OCI-LY1 (cell line): Measurements from ENCODE around the gene DENND5A.

Experiments used
- H2AFZ ChIP-seq: fragments of 200-600 bp; sonication (generic), shearing (Covaris generic); 2 replicates; pipeline ENCODE4 v1.6.0; 2014; ENCODE audit warnings: antibody characterized with exemption, mild to moderate bottlenecking, low read length
- H3F3A ChIP-seq: fragments of 200-600 bp; sonication (generic), shearing (Covaris generic); 2 replicates; pipeline ENCODE4 v1.6.0; 2014; ENCODE audit warnings: mild to moderate bottlenecking, antibody characterized with exemption, low read length, moderate library complexity; ENCODE audit not compliant: insufficient read depth
- H3K27ac ChIP-seq: fragments of 200-600 bp; sonication (generic); 2 replicates; pipeline ENCODE4 v1.5.1; 2014; ENCODE audit warnings: low read length, mixed run types, mild to moderate bottlenecking, low read depth; ENCODE audit not compliant: poor library complexity, severe bottlenecking
- H3K27me3 ChIP-seq: fragments of 200-600 bp; sonication (generic); 2 replicates; pipeline ENCODE4 v1.6.0; 2014; ENCODE audit warnings: antibody characterized with exemption, mild to moderate bottlenecking, low read length, moderate library complexity; ENCODE audit not compliant: insufficient read depth
- H3K36me3 ChIP-seq: fragments of 200-600 bp; sonication (generic); 2 replicates; pipeline ENCODE4 v1.6.1; 2014; ENCODE audit warnings: mild to moderate bottlenecking, antibody characterized with exemption, low read length, moderate library complexity, mixed read lengths; ENCODE audit not compliant: insufficient read depth
- H3K4me1 ChIP-seq: fragments of 200-600 bp; sonication (generic); 2 replicates; pipeline ENCODE4 v1.5.1; 2014; ENCODE audit warnings: mild to moderate bottlenecking, low read length, moderate library complexity; ENCODE audit not compliant: insufficient read depth, severe bottlenecking
- H3K4me2 ChIP-seq: fragments of 200-600 bp; sonication (generic), shearing (Covaris generic); 2 replicates; pipeline ENCODE4 v1.6.1; 2014; ENCODE audit warnings: low read length
- H3K4me3 ChIP-seq: fragments of 200-600 bp; sonication (generic); 2 replicates; pipeline ENCODE4 v1.5.1; 2014; ENCODE audit warnings: low read length, low read depth, mild to moderate bottlenecking, mixed read lengths; ENCODE audit not compliant: poor library complexity, severe bottlenecking
- H3K79me2 ChIP-seq: fragments of 200-600 bp; shearing (Covaris generic); 2 replicates; pipeline ENCODE4 v1.6.1; 2016; ENCODE audit warnings: mixed run types, low read length, mixed read lengths; ENCODE audit not compliant: insufficient read depth
- H3K9ac ChIP-seq: fragments of 200-600 bp; sonication (generic), shearing (Covaris generic); 2 replicates; pipeline ENCODE4 v1.6.1; 2014; ENCODE audit warnings: mild to moderate bottlenecking, low read length, mixed read lengths
- H3K9me2 ChIP-seq: fragments of 200-600 bp; sonication (generic), shearing (Covaris generic); 2 replicates; pipeline ENCODE4 v1.6.1; 2014; ENCODE audit warnings: low read depth, mild to moderate bottlenecking, low read length, mixed read lengths
- H3K9me3 ChIP-seq: fragments of 200-600 bp; shearing (Covaris generic); 2 replicates; pipeline ENCODE4 v1.6.1; 2014; ENCODE audit warnings: low read length, mixed read lengths
- H4K20me1 ChIP-seq: fragments of 200-600 bp; sonication (generic), shearing (Covaris generic); 2 replicates; pipeline ENCODE4 v1.6.0; 2016; ENCODE audit warnings: mild to moderate bottlenecking, low read length; ENCODE audit not compliant: insufficient read depth
- EZH2 ChIP-seq: fragments of 200-600 bp; sonication (generic), shearing (Covaris generic); IDR thresholded peaks from 2 replicates; pipeline ENCODE4 v1.8.0; 2017; ENCODE audit warnings: borderline replicate concordance, mixed run types, mild to moderate bottlenecking, antibody characterized with exemption, low read length, moderate library complexity, mixed read lengths
- TF ChIP-seq, protein P1 (sequence below): fragments of 200-600 bp; sonication (generic), shearing (Covaris generic); IDR thresholded peaks from 2 replicates; pipeline ENCODE4 v1.5.1; 2017; ENCODE audit warnings: mild to moderate bottlenecking, antibody characterized with exemption, low read length, moderate library complexity, mixed read lengths

The DENND5A gene

DNA sequence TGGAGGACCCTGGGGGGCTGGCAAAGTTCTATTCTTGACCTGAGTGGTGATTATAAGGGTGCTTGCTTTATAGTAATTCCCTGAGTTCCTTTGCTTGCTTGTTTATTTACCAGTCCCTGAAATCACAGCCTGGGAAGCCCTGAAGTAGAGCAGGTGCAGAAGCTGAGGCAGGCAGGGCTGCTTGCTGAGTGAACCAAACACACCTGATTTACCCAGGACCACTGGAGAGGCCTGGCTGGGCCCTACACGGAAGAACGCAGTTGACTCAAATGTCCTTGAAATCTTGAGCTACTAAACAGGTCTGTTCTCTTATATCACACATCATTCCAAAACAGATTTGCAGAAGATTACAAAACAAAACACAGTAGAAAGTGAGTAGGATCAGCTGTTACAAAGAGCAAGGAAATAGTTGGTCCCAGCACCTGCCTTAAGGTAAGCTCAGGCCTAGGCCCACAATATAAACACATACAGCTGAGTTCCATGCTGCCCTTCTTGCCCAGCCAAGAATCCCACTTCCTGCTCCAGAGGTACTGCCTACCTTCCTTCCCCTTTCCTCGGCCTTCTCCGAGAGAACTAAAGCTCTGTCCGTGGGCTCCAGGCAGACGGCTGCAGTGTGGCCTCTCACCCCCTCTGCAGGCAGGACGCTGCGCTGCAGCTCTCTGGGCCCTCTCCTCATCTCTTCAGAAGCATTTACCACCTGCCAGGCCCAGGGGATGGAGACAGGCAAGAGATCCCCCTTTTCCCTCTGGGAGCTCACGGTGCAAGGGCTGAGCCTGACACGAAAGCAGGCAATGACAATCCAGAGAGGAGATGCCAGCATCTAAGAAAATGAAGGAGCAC is 127.6 kb downstream of the DENND5A start:
- Histone ChIP-seq H3K36me3 (no peaks in the 10 kb centered on the region), H2AFZ (no peak overlapping the region), H3K9ac (no peak overlapping the region), H3K27ac (no peak overlapping the region), H3K4me2 (no peak overlapping the region), H3K27me3 (no peaks in the 10 kb centered on the region), H3K4me3 (no peak overlapping the region), H3F3A (no peaks in the 10 kb centered on the region), H3K9me2 (no peaks in the 10 kb centered on the region), H3K79me2 (no peaks in the 10 kb centered on the region), H3K4me1 (no peaks in the 10 kb centered on the region), H3K9me3 (no peaks in the 10 kb centered on the region), H4K20me1 (no peaks in the 10 kb centered on the region)
- TF ChIP-seq EZH2, result no peak
- TF ChIP-seq, protein P1, sequence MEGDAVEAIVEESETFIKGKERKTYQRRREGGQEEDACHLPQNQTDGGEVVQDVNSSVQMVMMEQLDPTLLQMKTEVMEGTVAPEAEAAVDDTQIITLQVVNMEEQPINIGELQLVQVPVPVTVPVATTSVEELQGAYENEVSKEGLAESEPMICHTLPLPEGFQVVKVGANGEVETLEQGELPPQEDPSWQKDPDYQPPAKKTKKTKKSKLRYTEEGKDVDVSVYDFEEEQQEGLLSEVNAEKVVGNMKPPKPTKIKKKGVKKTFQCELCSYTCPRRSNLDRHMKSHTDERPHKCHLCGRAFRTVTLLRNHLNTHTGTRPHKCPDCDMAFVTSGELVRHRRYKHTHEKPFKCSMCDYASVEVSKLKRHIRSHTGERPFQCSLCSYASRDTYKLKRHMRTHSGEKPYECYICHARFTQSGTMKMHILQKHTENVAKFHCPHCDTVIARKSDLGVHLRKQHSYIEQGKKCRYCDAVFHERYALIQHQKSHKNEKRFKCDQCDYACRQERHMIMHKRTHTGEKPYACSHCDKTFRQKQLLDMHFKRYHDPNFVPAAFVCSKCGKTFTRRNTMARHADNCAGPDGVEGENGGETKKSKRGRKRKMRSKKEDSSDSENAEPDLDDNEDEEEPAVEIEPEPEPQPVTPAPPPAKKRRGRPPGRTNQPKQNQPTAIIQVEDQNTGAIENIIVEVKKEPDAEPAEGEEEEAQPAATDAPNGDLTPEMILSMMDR, result peak; percentile 97

DNA sequence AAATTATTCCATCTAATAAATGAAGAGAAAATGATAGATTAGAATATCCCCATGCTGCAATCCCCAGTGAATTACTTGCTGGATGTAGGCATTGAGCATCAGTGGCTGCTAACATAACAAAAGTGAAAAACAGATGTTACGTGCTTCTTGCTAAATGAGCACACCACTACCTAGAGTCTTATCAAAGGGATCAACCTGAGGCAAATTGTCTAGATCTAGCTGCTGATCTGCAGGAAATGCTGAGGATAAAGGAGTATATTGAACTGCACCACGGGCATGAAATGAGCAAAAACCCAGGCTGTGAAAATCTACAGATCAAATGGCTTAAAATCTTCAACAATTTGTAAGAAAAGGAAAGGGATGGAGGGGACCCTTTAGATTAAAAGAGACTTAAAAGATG is 128.4 kb downstream of the DENND5A start:
- H3K36me3 ChIP-seq, result no peaks in the 10 kb centered on the region
- no peaks in the 10 kb centered on the region for H3K79me2 ChIP-seq
- H3K4me3 ChIP-seq, result no peak overlapping the region
- no peaks in the 10 kb centered on the region for H3F3A ChIP-seq
- H3K9ac ChIP-seq, result no peak overlapping the region
- no peak overlapping the region for H3K4me2 ChIP-seq
- no peak for TF ChIP-seq EZH2
- TF ChIP-seq, protein P1, result no peak
- H3K4me1 ChIP-seq, result no peaks in the 10 kb centered on the region
- H3K9me3 ChIP-seq, result no peaks in the 10 kb centered on the region
- no peak overlapping the region for H2AFZ ChIP-seq
- H4K20me1 ChIP-seq, result no peaks in the 10 kb centered on the region
- no peak overlapping the region for H3K27ac ChIP-seq
- H3K27me3 ChIP-seq, result no peaks in the 10 kb centered on the region
- H3K9me2 ChIP-seq, result no peaks in the 10 kb centered on the region

GRCh38 chr11:9133956-9134355 is 131.2 kb downstream of the DENND5A start:
- Histone ChIP-seq H3K9ac (no peak overlapping the region), H3F3A (no peaks in the 10 kb centered on the region), H3K79me2 (no peaks in the 10 kb centered on the region), H3K4me2 (no peak overlapping the region), H3K4me1 (no peaks in the 10 kb centered on the region), H3K9me2 (no peaks in the 10 kb centered on the region), H4K20me1 (no peaks in the 10 kb centered on the region), H3K27ac (no peak overlapping the region), H3K36me3 (no peaks in the 10 kb centered on the region), H2AFZ (no peak overlapping the region), H3K27me3 (no peaks in the 10 kb centered on the region), H3K9me3 (no peaks in the 10 kb centered on the region), H3K4me3 (no peak overlapping the region)
- TF ChIP-seq, protein P1, result no peak
- TF ChIP-seq EZH2, result no peak
